HG03108 (cell line): ENCODE measurements around the gene TMEM190.
"Not testable (repeated sequence)": the region's sequence is repeated elsewhere in the genome, so short reads cannot be mapped to it uniquely, and the experiment has no call there.

Experiments used
- ATAC-seq: cut with Tn5 transposase; IDR thresholded peaks from one replicate; pipeline ENCODE4 v1.9.1; 2021; ENCODE audit warnings: moderate library complexity; ENCODE audit not compliant: unreplicated experiment

The TMEM190 gene

GRCh38 chr19:55376241-55376933 lies at the start of gene TMEM190:
TSS of gene TMEM190 (plus strand) at chr19:55376826. CDS start at chr19:55376854, 28 bp downstream.
- ATAC-seq = no peak

DNA sequence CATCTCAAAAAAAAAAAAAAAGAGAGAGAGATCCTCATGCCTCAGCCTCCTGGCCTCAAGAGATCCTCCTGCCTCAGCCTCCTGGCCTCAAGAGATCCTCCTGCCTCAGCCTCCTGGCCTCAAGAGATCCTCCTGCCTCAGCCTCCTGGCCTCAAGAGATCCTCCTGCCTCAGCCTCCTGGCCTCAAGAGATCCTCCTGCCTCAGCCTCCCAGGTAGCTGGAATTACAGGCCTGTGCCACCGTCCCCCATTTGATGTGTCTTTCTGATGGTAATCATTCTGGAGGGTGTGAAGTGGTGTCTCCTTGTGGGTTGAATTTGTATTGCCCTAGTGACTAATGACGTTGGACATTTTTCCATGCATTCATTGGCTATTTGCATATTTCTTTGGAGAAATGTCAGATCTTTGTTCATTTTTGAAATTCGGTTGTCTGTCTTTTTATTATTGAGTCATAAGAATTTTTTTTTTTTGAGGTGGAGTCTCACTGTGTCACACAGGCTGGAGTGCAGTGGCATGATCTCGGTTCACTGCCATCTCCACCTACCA lies 47.8 kb upstream of the TMEM190 start:
- not testable (repeated sequence) for ATAC-seq

GRCh38 chr19:55329791-55330190 lies 46.8 kb upstream of the TMEM190 start:
- ATAC-seq = not testable (repeated sequence)

GRCh38 chr19:55333870-55334269 lies 42.8 kb upstream of the TMEM190 start:
- no peak for ATAC-seq

- no peak for ATAC-seq
Measured at GRCh38 chr19:55336101-55336500, 40.5 kb upstream of the TMEM190 start.

GRCh38 chr19:55339105-55339888 lies 37.3 kb upstream of the TMEM190 start, which contains the start of gene KMT5C:
TSS of gene KMT5C (plus strand) at chr19:55339876. CDS start at chr19:55341937, 2,061 bp downstream.
- ATAC-seq = peak; percentile 73

GRCh38 chr19:55339889-55340783 lies 36.5 kb upstream of the TMEM190 start:
- no peak for ATAC-seq

DNA sequence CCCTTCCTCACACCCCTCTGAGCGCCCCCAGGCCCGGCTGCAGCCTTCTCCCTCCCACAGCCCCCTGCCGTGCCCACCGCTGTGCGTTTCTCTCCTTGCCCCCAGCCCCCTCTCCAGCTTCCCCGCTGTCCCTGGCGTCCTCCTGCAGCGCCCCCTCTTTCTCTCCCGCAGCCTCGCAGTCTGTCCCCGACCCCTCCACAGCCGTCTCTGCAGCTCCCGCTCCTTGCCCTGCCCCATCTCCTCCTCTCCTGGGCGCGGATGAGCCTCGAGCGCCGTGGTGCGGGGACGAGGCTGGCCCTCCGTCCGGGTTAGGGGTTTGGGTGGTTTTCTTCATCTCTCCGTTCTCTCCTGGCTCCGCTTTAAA lies 35.9 kb upstream of the TMEM190 start:
- no peak for ATAC-seq

DNA sequence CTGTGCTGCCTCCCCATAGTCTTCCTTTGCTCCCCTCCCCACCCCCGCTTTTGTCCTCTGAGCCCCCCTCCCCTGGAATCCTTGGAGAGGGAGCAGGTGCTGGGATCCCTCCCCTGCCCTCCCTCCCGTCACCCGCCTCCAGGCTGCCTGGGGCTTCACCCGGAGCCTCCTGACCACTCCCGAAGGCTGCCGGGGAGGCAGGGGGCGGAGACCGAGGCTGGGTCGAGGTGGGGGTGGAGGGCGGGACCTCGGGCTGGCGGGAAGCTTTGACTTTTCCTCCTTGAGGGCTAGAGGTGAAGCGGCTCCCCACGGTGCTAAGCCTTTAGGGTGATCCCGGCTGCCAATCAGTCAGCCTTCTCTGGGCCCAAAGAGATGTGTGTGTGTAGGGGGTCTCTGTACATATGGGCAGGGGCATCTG lies 35.4 kb upstream of the TMEM190 start:
- ATAC-seq = no peak

DNA sequence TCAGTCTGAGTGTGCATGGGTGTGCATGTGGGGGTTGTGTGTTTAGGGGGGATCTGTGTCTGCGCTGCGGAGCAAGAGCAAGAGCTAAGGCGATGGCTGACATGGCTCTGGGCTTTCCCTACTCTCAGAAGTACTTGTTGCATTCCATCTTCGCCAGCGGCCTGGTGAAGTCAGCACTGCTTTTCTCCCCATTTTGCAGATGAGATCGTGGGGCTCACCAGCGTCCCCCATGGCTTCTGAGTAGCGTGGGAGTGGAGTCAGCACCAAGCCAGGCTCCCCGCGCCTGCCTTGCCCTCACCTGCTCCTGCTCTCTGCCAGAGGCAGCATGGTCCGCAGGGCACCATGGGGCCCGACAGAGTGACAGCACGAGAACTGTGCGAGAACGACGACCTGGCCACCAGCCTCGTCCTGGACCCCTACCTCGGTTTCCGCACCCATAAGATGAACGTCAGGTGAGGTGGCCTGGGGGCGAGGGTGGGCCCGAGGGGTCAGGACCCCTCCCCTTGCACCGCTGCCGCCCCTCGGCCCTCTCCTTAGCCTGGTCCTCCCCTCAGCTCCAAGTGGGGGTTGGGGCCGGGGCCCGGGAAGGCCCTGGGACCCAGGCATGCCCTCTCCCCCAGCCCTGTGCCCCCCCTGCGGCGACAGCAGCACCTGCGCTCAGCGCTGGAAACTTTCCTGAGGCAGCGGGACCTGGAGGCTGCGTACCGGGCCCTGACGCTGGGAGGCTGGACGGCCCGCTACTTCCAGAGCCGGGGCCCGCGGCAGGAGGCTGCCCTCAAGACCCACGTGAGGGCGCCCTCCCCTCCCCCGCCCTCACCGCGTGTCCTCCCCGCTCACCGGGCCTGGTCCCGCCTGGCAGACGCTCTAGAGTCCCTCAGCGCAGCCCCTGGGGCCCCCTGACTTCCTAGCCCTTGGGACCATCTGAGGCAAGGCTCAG lies 34.8 kb upstream of the TMEM190 start:
- ATAC-seq = no peak

- ATAC-seq = no peak
Measured at GRCh38 chr19:55344444-55344843, 32.2 kb upstream of the TMEM190 start.

- ATAC-seq = no peak
Measured at GRCh38 chr19:55345101-55345817, 31.4 kb upstream of the TMEM190 start.

DNA sequence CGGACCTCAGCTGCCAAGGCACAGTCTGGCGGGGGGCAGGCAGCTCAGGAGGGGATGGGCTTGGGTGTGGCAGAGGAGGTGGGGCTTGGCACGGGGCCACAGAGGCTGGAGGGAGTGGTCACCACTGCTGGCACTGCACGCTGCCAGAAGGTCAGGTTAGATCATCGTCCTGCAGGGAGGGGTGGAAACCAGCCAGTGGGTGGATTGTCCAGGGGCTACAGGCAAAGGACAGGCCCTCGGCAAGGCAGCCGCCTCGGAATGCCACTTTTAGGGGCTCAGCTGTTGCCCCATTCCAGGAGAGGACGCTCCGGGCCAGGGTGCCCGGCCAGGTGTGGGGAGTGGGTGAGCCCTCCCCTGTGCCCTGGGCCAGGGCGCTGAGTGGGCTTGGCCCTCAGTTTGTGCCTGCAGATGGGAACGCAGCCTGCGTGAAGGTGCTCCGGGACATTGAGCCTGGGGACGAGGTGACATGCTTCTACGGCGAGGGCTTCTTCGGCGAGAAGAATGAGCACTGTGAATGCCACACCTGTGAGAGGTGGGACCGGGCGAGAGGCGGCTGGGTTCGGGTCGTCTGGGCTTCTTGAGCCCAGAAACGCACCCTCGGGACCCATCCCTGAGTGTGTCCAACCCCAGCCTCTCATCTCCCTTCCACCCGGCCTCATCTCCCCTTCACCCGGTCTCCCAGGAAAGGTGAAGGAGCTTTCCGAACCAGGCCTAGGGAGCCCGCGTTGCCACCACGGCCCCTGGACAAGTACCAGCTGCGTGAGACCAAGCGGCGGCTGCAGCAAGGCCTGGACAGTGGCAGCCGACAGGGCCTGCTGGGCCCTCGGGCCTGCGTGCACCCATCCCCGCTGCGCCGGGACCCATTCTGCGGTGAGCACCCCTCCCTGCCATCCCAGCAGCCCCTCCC lies 30.6 kb upstream of the TMEM190 start:
- ATAC-seq = no peak

- no peak for ATAC-seq
Measured at GRCh38 chr19:55346725-55347441, 29.7 kb upstream of the TMEM190 start.

DNA sequence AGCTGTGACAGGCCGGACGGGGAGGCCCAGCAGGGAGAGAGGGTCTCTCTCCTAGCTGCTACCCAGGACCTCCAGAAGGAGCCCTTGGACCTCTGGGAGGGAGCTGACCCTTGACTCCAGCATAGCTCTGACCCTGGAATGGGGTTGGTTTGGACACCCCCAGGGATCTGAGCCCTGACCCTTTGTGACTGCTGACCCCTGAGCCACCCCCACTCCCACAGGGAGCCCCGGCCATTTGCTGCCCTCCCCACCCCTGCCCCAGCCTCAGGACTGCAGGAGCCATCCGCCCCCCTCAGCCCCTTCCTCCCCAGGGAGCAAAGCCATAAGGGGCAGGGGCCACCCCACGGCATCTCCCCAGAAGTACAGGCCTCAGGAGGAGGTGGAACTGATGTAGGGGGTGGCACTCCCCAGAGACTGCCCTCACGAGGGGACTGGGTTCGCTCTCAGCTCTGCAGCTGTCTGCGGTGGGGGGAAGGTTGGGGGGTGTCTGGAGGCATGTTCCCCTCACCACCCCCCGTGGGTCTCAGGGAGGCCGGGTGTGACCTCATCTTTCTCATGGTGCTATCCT lies 29.1 kb upstream of the TMEM190 start:
- ATAC-seq = no peak

DNA sequence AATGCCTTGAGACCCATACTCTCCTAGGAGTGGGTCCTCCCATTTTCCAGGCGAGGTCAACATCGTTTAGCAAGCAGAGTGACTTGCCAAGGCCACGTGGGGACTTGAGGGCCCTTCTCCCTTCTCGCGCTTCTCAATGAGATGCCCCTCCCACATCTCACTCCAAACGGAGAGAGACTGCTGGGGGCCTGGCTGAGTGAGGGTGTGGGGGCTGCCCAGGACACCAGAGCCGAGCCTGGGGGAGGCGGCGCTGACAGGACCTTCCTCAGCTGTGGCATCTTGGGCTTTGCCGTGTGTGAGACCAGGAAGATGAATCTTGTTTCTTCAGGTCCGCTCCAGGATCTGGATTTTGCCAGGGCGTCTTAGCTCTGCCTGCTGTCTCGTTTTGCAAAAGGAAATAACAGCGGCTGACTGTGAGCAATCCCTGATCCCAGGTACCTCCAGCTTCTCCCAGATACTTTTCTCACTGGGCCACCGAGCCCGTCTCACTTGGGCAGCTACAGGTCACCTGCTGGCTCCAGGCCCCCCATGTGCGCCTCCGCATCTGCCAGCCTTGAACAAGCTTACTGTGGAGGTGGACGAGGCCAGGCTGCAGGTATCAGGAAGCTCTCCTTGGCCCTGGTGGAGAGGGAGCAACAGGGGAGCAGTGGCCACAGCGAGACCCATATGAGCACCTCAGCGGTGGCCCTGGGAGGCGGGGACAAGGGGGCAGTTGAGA lies 28.1 kb upstream of the TMEM190 start:
- no peak for ATAC-seq
